Small intestine (tissue), 7 donors: ENCODE measurements around the gene TNIP2. TPM values are rescaled to one million over a fixed set of nuclear protein-coding genes. Genes with fewer than 3 reads are reported as not detected.

Source experiments
- DNase-seq, 2 donors: peaks; one replicate each; pipeline versions ENCODE4 v3.0.0 to v3.0.0-alpha.2; 2013
- FAIRE-seq: peaks from 2 replicates; lab custom pipeline; 2012; peaks lifted over from hg19 to GRCh38; lab: Jason Lieb, UNC
- H3K27ac ChIP-seq, 3 donors: one replicate each; pipeline ENCODE4 v1.5.1; 2013; ENCODE audit warnings: low read length in 2 of 3, mild to moderate bottlenecking in 2 of 3, control low read depth in 1 of 3, inconsistent platforms in 1 of 3, low read depth in 1 of 3, moderate library complexity in 1 of 3
- H3K27me3 ChIP-seq, 3 donors: one replicate each; pipeline ENCODE4 v1.6.1; 2013; ENCODE audit warnings: low read length in 3 of 3, inconsistent platforms in 1 of 3; ENCODE audit not compliant: control insufficient read depth in 3 of 3, insufficient read depth in 3 of 3
- H3K36me3 ChIP-seq, 3 donors: one replicate each; pipeline ENCODE4 v1.6.1; 2013; ENCODE audit warnings: low read length in 3 of 3, inconsistent platforms in 1 of 3, low read depth in 1 of 3, mild to moderate bottlenecking in 1 of 3, moderate library complexity in 1 of 3; ENCODE audit not compliant: control insufficient read depth in 3 of 3, insufficient read depth in 2 of 3
- H3K4me1 ChIP-seq, 3 donors: one replicate each; pipeline ENCODE4 v1.6.1; 2013; ENCODE audit warnings: low read length in 2 of 3, inconsistent platforms in 1 of 3, low read depth in 1 of 3, mild to moderate bottlenecking in 1 of 3, moderate library complexity in 1 of 3; ENCODE audit not compliant: control insufficient read depth in 3 of 3, insufficient read depth in 2 of 3
- H3K4me3 ChIP-seq, 3 donors: one replicate each; pipeline ENCODE4 v1.5.1; 2013; ENCODE audit warnings: low read length in 3 of 3, control low read depth in 1 of 3, inconsistent platforms in 1 of 3, low read depth in 1 of 3, mild to moderate bottlenecking in 1 of 3, moderate library complexity in 1 of 3
- H3K9me3 ChIP-seq, 2 donors: one replicate each; pipeline ENCODE4 v1.6.1; 2013; ENCODE audit warnings: low read depth in 1 of 2, low read length in 1 of 2; ENCODE audit not compliant: control insufficient read depth in 2 of 2, insufficient read depth in 1 of 2
- WGBS, 3 donors: extraction: QIAGEN DNeasy Blood & Tissue Kit; methylation state at CpG; one replicate each; pipeline ENCODE4 v1.1.7; 2013; 5-methylcytosine and 5-hydroxymethylcytosine counted together
- polyA plus RNA-seq, 4 donors: library from polyadenylated mRNA; stranded (reverse) in 3 of 4; unstranded in 1 of 4; fragments of 200-250 nt in 3 of 4; fragments of 120-200 nt in 1 of 4; gene quantifications; one replicate each; pipeline versions ENCODE4 v1.2.1 to v1.2.3, GENCODE V29; 2013
- donor health status: healthy with polysubstance abuse.
- donor health status: control.
- donor health status: control.
- donor health status: Bipolar disorder and iron deficiency.
- donor health status: healthy.

Gene TNIP2
- polyA plus RNA-seq, 4 donors, result 30.1 to 109 (median 60.3) TPM

GRCh38 chr4:2791518-2792395, 35.6 kb upstream of the TNIP2 start:
- H3K4me1 ChIP-seq, result peaks cover 8 to 51% (median 20%) of the 10 kb centered on the region in 3 donors
- no peak overlapping the region for H3K4me3 ChIP-seq
- WGBS, 3 donors, result 90 to 95% (median 93%) methylated on average over 9 to 10 of the region's 10 CpGs
- no peak overlapping the region for H3K27ac ChIP-seq
- no peaks in the 10 kb centered on the region for H3K9me3 ChIP-seq
- FAIRE-seq (no peak), DNase-seq (peak in 1 of 2 donors; percentile 12)
- H3K27me3 ChIP-seq, result no peaks in the 10 kb centered on the region
- peaks cover 0 to 22% (median 0%) of the 10 kb centered on the region in 3 donors for H3K36me3 ChIP-seq

- no peak overlapping the region for H3K4me3 ChIP-seq
- no peaks in the 10 kb centered on the region for H3K9me3 ChIP-seq
- H3K27ac ChIP-seq, result no peak overlapping the region
- H3K36me3 ChIP-seq, result peaks cover 0 to 14% (median 0%) of the 10 kb centered on the region in 3 donors
- H3K4me1 ChIP-seq, result peaks cover 8 to 41% (median 15%) of the 10 kb centered on the region in 3 donors
- no peak for DNase-seq
- H3K27me3 ChIP-seq, result no peaks in the 10 kb centered on the region
- no peak for FAIRE-seq
- 71 to 75% (median 72%) methylated on average over 17 to 19 of the region's 19 CpGs for WGBS, 3 donors
These were observed 34.7 kb upstream of the TNIP2 start for GRCh38 chr4:2790583-2791517.

GRCh38 chr4:2789793-2790582, 33.9 kb upstream of the TNIP2 start:
- H3K9me3 ChIP-seq, result no peaks in the 10 kb centered on the region
- no peaks in the 10 kb centered on the region for H3K27me3 ChIP-seq
- peaks cover 0 to 9% (median 0%) of the 10 kb centered on the region in 3 donors for H3K36me3 ChIP-seq
- H3K27ac ChIP-seq, result no peak overlapping the region
- FAIRE-seq (no peak), DNase-seq (no peak)
- H3K4me3 ChIP-seq, result no peak overlapping the region
- WGBS, 3 donors, result 87 to 90% (median 90%) methylated on average over 22 to 24 of the region's 24 CpGs
- peaks cover 8 to 35% (median 12%) of the 10 kb centered on the region in 3 donors for H3K4me1 ChIP-seq

- H3K36me3 ChIP-seq, result peaks cover 0 to 4% (median 0%) of the 10 kb centered on the region in 3 donors
- no peak for DNase-seq
- peaks cover 0 to under 1% of the 10 kb centered on the region in 2 donors for H3K9me3 ChIP-seq
- whole genome bisulfite sequencing, 3 donors, result 94 to 98% (median 97%) methylated on average over 5 of the region's 5 CpGs
- H3K27ac ChIP-seq, result no peak overlapping the region
- peaks cover 8 to 28% (median 8%) of the 10 kb centered on the region in 3 donors for H3K4me1 ChIP-seq
- H3K27me3 ChIP-seq, result no peaks in the 10 kb centered on the region
- FAIRE-seq, result no peak
- no peak overlapping the region for H3K4me3 ChIP-seq
These were observed 33.2 kb upstream of the TNIP2 start for GRCh38 chr4:2789351-2789750.

GRCh38 chr4:2788532-2789103, 32.5 kb upstream of the TNIP2 start:
- no peak for FAIRE-seq
- DNase-seq, result peak in 1 of 2 donors; percentile 32
- peaks cover 2 to 21% (median 4%) of the 10 kb centered on the region in 3 donors for H3K4me1 ChIP-seq
- peak overlapping the region in 1 of 3 donors; percentile 22 for H3K27ac ChIP-seq
- H3K36me3 ChIP-seq, result no peaks in the 10 kb centered on the region
- no peaks in the 10 kb centered on the region for H3K27me3 ChIP-seq
- H3K4me3 ChIP-seq, result no peak overlapping the region
- peaks cover 0 to 5% of the 10 kb centered on the region in 2 donors for H3K9me3 ChIP-seq
- WGBS, 3 donors, result 49 to 69% (median 54%) methylated on average over 4 of the region's 4 CpGs

- DNase-seq, result no peak
- H3K4me3 ChIP-seq, result no peak overlapping the region
- WGBS, 3 donors, result 88 to 98% (median 96%) methylated on average over 6 to 7 of the region's 7 CpGs
- peaks cover 0 to 5% of the 10 kb centered on the region in 2 donors for H3K9me3 ChIP-seq
- H3K27me3 ChIP-seq, result no peaks in the 10 kb centered on the region
- no peak for FAIRE-seq
- H3K36me3 ChIP-seq, result no peaks in the 10 kb centered on the region
- H3K27ac ChIP-seq, result peak overlapping the region in 1 of 3 donors; percentile 81
- peaks cover 2 to 19% (median 4%) of the 10 kb centered on the region in 3 donors for H3K4me1 ChIP-seq
These were observed 32.0 kb upstream of the TNIP2 start for GRCh38 chr4:2788101-2788500.

GRCh38 chr4:2787230-2788100, 31.3 kb upstream of the TNIP2 start:
- H3K36me3 ChIP-seq, result no peaks in the 10 kb centered on the region
- WGBS, 3 donors, result 64 to 85% (median 77%) methylated on average over 16 to 18 of the region's 18 CpGs
- FAIRE-seq (no peak), DNase-seq (no peak)
- peaks cover 0 to 5% of the 10 kb centered on the region in 2 donors for H3K9me3 ChIP-seq
- peak overlapping the region in 1 of 3 donors; percentile 81 for H3K27ac ChIP-seq
- no peaks in the 10 kb centered on the region for H3K27me3 ChIP-seq
- peaks cover under 1 to 17% (median 4%) of the 10 kb centered on the region in 3 donors for H3K4me1 ChIP-seq
- H3K4me3 ChIP-seq, result no peak overlapping the region
